ENCODE results near the gene FMNL3. TPM values are rescaled to one million over a fixed set of nuclear protein-coding genes. Genes with fewer than 3 reads are reported as not detected.

The FMNL3 gene
- polyA plus RNA-seq, 1 of the 3 experiments (the other 2 are of a cell fraction), result 10.2 TPM

GRCh38 chr12:49652921-49653520 is 54.2 kb downstream of the FMNL3 start:
- ChIA-PET POLR2A (no interaction called here), CTCF (interaction anchor here (1.9 to 30.5 kb wide), 4 partner anchors 8 to 59 kb away, joined by 4 to 590 read pairs (median 20); partner anchors contain the start of gene FMNL3)
- Histone ChIP-seq H3K9ac (no peak overlapping the region), H3K4me1 (ENCODE audit: control insufficient read depth in 1 of 2, insufficient read depth in 2 of 2, low read depth in 1 of 2, low read length in 1 of 2) (no peaks in the 10 kb centered on the region), H3K9me3 (no peaks in the 10 kb centered on the region), H3K36me3 (replicated peaks in 1 of 2; ENCODE audit: control insufficient read depth in 1 of 2, insufficient read depth in 2 of 2, low read length in 1 of 2) (peaks cover 40 to 68% of the 10 kb centered on the region in 2 experiments), H4K20me1 (ENCODE audit: insufficient read depth) (no peaks in the 10 kb centered on the region), H3K27me3 (ENCODE audit: insufficient read depth) (no peaks in the 10 kb centered on the region), H3K27ac (ENCODE audit: low read depth in 2 of 2, low read length in 1 of 2) (no peak overlapping the region), H3F3A (replicated peaks; ENCODE audit: insufficient read depth) (no peaks in the 10 kb centered on the region), H3K9me2 (no peaks in the 10 kb centered on the region), H3K4me2 (no peak overlapping the region), H3K4me3 (ENCODE audit: low read depth in 2 of 2, low read length in 1 of 2) (no peak overlapping the region), H2AFZ (ENCODE audit: low read depth) (no peak overlapping the region), H3K79me2 (ENCODE audit: insufficient read depth) (0 out of 2 replicates have a peak, but pooled peaks cover 3% of the 10 kb centered on the region)
- no peak for DNase-seq
- TF ChIP-seq TCF12 (IDR thresholded peaks at IDR 0.05), result no peak
- no peak for TF ChIP-seq EZH2phosphoT487 (IDR thresholded peaks at IDR 0.05; ENCODE audit: borderline replicate concordance, low read depth)
- no peak for TF ChIP-seq USF2 (IDR thresholded peaks at IDR 0.05; ENCODE audit: borderline replicate concordance, low read depth, low read length)
- TF ChIP-seq REST (IDR thresholded peaks at IDR 0.05; ENCODE audit: low read depth, low read length), result no peak
- TF ChIP-seq MEF2A (IDR thresholded peaks at IDR 0.05; ENCODE audit: borderline replicate concordance, low read depth), result no peak
- TF ChIP-seq RXRA (IDR thresholded peaks at IDR 0.05; ENCODE audit: borderline replicate concordance, low read depth), result no peak
- no peak for TF ChIP-seq NRF1 (IDR thresholded peaks at IDR 0.05; ENCODE audit: low read depth, low read length)
- 76% methylated on average over 4 of the region's 4 CpGs for WGBS (ENCODE audit: low lambda C conversion rate)

GRCh38 chr12:49651855-49652254 is 55.4 kb downstream of the FMNL3 start:
- TF ChIP-seq MXI1 (IDR thresholded peaks at IDR 0.05; ENCODE audit: low read depth, low read length) (no peak), FOXJ3 (CRISPR knock-in tag; IDR thresholded peaks at IDR 0.05) (no peak), IRF3 (IDR thresholded peaks at IDR 0.05; ENCODE audit: low read depth, low read length) (no peak), YY1 (IDR thresholded peaks at IDR 0.05; ENCODE audit: low read depth) (no peak), POLR2AphosphoS5 (IDR thresholded peaks at IDR 0.05; ENCODE audit: low read depth, low read length) (no peak), RCOR1 (IDR thresholded peaks at IDR 0.05; ENCODE audit: low read length) (no peak), REST (IDR thresholded peaks at IDR 0.05; ENCODE audit: low read depth, low read length) (no peak)
- WGBS (ENCODE audit: low lambda C conversion rate), result 93% methylated on average over 6 of the region's 8 CpGs
- no peak overlapping the region for H3K4me3 ChIP-seq (ENCODE audit: low read depth in 2 of 2, low read length in 1 of 2)
- no peaks in the 10 kb centered on the region for H4K20me1 ChIP-seq (ENCODE audit: insufficient read depth)
- DNase-seq, result no peak
- H3K36me3 ChIP-seq (replicated peaks in 1 of 2; ENCODE audit: control insufficient read depth in 1 of 2, insufficient read depth in 2 of 2, low read length in 1 of 2), result peaks cover 35 to 67% of the 10 kb centered on the region in 2 experiments
- no peak overlapping the region for H2AFZ ChIP-seq (ENCODE audit: low read depth)
- H3K9me3 ChIP-seq, result no peaks in the 10 kb centered on the region
- H3F3A ChIP-seq (replicated peaks; ENCODE audit: insufficient read depth), result no peaks in the 10 kb centered on the region
- CTCF ChIA-PET, result interaction anchor here (1.2 to 30.5 kb wide), 2 partner anchors 31 to 60 kb away, joined by 3 to 590 read pairs; partner anchors contain the start of gene FMNL3
- H3K9me2 ChIP-seq, result no peaks in the 10 kb centered on the region
- 0 out of 2 replicates have a peak, but pooled peaks cover 3% of the 10 kb centered on the region for H3K79me2 ChIP-seq (ENCODE audit: insufficient read depth)
- H3K27ac ChIP-seq (ENCODE audit: low read depth in 2 of 2, low read length in 1 of 2), result no peak overlapping the region
- H3K4me1 ChIP-seq (ENCODE audit: control insufficient read depth in 1 of 2, insufficient read depth in 2 of 2, low read depth in 1 of 2, low read length in 1 of 2), result no peaks in the 10 kb centered on the region
- no peaks in the 10 kb centered on the region for H3K27me3 ChIP-seq (ENCODE audit: insufficient read depth)
- no peak overlapping the region for H3K4me2 ChIP-seq
- H3K9ac ChIP-seq, result no peak overlapping the region
- POLR2A ChIA-PET, result no interaction called here
